ENCODE data around the gene KRTAP5-6. TPM values are rescaled to one million over a fixed set of nuclear protein-coding genes. Genes with fewer than 3 reads are reported as not detected.
"Not testable (repeated sequence)": the region's sequence is repeated elsewhere in the genome, so short reads cannot be mapped to it uniquely, and the experiment has no call there.

KRTAP5-6 gene
- total RNA-seq, 5 donors from 2014 or later (not counting 1 experiment from before 2014, with no cell fraction given): not detected

DNA sequence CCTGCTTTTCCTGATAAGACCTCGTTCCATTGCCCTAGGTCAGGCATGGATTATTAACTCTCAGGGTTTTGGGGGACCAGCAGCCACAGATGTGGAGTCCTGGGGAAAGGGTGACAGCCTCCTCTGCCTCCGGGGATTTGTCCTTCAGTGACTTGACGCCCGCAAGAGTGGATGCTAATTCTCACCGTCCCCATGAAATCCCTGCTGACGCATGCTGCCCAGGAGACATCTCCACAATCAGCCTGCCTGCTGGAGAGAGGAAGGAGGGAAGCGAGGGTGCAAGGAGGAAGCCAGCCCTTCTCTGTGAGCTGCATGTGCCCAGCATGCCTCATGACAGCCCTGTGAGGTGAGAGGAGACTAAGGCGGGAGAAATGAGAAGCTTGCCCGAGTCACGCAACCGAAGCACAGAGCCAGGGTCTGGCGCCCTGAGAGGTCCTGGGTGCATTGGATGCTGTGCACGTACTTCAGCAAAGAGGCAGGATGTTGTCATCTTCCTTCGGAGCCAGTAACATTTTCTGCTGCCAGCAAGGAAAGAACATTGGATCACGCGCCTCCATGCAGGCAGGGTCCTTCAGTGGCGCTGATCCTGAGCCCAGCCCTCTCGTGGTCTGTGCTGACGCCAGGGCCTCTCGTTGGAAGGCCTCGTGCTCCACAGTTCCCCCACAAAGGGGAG is 27.3 kb upstream of the KRTAP5-6 start:
- CTCF ChIA-PET: no interaction called here
- Histone ChIP-seq H3K27ac (ENCODE audit: low read length) (no peak overlapping the region), H3K9me3 (no peaks in the 10 kb centered on the region), H3K36me3 (ENCODE audit: control insufficient read depth in 2 of 2, extremely low read depth in 1 of 2, insufficient read depth in 1 of 2, low read length in 1 of 2) (no peaks in the 10 kb centered on the region), H3K4me3 (ENCODE audit: control insufficient read depth in 1 of 2, extremely low read depth in 1 of 2, low read length in 1 of 2) (no peak overlapping the region), H3K27me3 (replicated peaks in 1 of 2; ENCODE audit: control insufficient read depth in 2 of 2, extremely low read depth in 1 of 2, insufficient read depth in 2 of 2, low read length in 1 of 2) (peaks cover 0 to 45% of the 10 kb centered on the region in 2 experiments), H3K4me1 (ENCODE audit: control insufficient read depth in 1 of 2, extremely low read depth in 1 of 2, insufficient read depth in 2 of 2, low read length in 2 of 2) (peaks cover 0 to 4% of the 10 kb centered on the region in 2 experiments)
- Mint-ChIP-seq H3K4me3 (no peak overlapping the region), H3K9me3 (no peaks in the 10 kb centered on the region), H3K36me3 (no peaks in the 10 kb centered on the region), H3K4me1 (peaks cover 0 to 4% (median 2%) of the 10 kb centered on the region in 3 donors), H3K27me3 (peaks cover 16 to 33% of the 10 kb centered on the region in 2 donors), H3K27ac (no peak overlapping the region)
- 57% methylated on average over 19 of the region's 21 CpGs for WGBS (ENCODE audit: insufficient coverage)
- ATAC-seq (replicated peaks in 1 of 4): no peak
- DNase-seq: no peak
- POLR2A ChIA-PET: no interaction called here

DNA sequence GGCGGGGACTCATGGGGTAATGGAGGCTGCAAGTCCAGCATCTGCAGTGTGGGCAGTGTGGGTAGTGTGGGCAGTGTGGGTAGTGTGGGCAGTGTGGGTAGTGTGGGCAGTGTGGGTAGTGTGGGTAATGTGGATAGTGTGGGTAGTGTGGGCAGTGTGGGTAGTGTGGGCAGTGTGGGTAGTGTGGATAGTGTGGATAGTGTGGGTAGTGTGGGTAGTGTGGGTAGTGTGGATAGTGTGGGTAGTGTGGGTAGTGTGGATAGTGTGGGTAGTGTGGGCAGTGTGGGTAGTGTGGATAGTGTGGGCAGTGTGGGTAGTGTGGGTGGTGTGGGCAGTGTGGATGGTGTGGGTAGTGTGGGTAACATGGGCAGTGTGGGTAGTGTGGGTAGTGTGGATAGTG is 26.5 kb upstream of the KRTAP5-6 start:
- 100% methylated on average over 1 of the region's 1 CpG for WGBS (ENCODE audit: insufficient coverage)
- DNase-seq; H3K9me3 ChIP-seq; H3K4me3 Mint-ChIP-seq; H3K4me1 Mint-ChIP-seq; H3K27ac ChIP-seq (ENCODE audit: low read length); H3K36me3 Mint-ChIP-seq; H3K36me3 ChIP-seq (ENCODE audit: control insufficient read depth in 2 of 2, extremely low read depth in 1 of 2, insufficient read depth in 1 of 2, low read length in 1 of 2); H3K9me3 Mint-ChIP-seq; H3K4me1 ChIP-seq (ENCODE audit: control insufficient read depth in 1 of 2, extremely low read depth in 1 of 2, insufficient read depth in 2 of 2, low read length in 2 of 2); ATAC-seq (replicated peaks in 1 of 4); CTCF ChIA-PET; H3K4me3 ChIP-seq (ENCODE audit: control insufficient read depth in 1 of 2, extremely low read depth in 1 of 2, low read length in 1 of 2); POLR2A ChIA-PET; H3K27ac Mint-ChIP-seq: not testable (repeated sequence)
- peaks cover 0 to 48% of the 10 kb centered on the region in 2 experiments for H3K27me3 ChIP-seq (replicated peaks in 1 of 2; ENCODE audit: control insufficient read depth in 2 of 2, extremely low read depth in 1 of 2, insufficient read depth in 2 of 2, low read length in 1 of 2)
- H3K27me3 Mint-ChIP-seq: peaks cover 16 to 36% of the 10 kb centered on the region in 2 donors

DNA sequence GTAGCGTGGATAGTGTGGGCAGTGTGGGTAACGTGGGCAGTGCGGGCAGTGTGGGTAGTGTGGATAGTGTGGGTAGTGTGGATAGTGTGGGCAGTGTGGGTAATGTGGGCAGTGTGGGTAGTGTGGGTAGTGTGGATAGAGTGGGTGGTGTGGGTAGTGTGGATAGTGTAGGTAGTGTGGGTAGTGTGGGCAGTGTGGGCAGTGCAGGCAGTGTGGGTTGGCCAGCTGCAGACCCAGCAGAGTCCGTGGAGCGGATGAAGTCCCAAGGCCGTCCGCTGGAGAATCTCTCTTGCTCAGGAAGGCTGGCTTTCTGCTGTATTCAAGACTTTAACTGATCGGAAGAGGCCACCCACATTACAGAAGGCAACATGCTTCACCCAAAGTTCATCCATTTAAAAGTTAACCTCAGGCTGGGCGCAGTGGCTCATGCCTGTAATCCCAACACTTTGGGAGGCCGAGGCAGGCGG is 26.1 kb upstream of the KRTAP5-6 start:
- CTCF ChIA-PET: no interaction called here
- Histone ChIP-seq H3K4me3 (ENCODE audit: control insufficient read depth in 1 of 2, extremely low read depth in 1 of 2, low read length in 1 of 2) (no peak overlapping the region), H3K27ac (ENCODE audit: low read length) (no peak overlapping the region), H3K36me3 (ENCODE audit: control insufficient read depth in 2 of 2, extremely low read depth in 1 of 2, insufficient read depth in 1 of 2, low read length in 1 of 2) (no peaks in the 10 kb centered on the region), H3K4me1 (ENCODE audit: control insufficient read depth in 1 of 2, extremely low read depth in 1 of 2, insufficient read depth in 2 of 2, low read length in 2 of 2) (peaks cover 0 to 4% of the 10 kb centered on the region in 2 experiments), H3K27me3 (replicated peaks in 1 of 2; ENCODE audit: control insufficient read depth in 2 of 2, extremely low read depth in 1 of 2, insufficient read depth in 2 of 2, low read length in 1 of 2) (peaks cover 0 to 48% of the 10 kb centered on the region in 2 experiments), H3K9me3 (no peaks in the 10 kb centered on the region)
- Mint-ChIP-seq H3K9me3 (no peaks in the 10 kb centered on the region), H3K27me3 (peaks cover 20 to 39% of the 10 kb centered on the region in 2 donors), H3K36me3 (no peaks in the 10 kb centered on the region), H3K4me3 (no peak overlapping the region), H3K27ac (no peak overlapping the region), H3K4me1 (peaks cover 0 to 4% (median 2%) of the 10 kb centered on the region in 3 donors)
- no peak for ATAC-seq (replicated peaks in 1 of 4)
- WGBS (ENCODE audit: insufficient coverage): 60% methylated on average over 5 of the region's 11 CpGs
- DNase-seq: no peak
- POLR2A ChIA-PET: no interaction called here

DNA sequence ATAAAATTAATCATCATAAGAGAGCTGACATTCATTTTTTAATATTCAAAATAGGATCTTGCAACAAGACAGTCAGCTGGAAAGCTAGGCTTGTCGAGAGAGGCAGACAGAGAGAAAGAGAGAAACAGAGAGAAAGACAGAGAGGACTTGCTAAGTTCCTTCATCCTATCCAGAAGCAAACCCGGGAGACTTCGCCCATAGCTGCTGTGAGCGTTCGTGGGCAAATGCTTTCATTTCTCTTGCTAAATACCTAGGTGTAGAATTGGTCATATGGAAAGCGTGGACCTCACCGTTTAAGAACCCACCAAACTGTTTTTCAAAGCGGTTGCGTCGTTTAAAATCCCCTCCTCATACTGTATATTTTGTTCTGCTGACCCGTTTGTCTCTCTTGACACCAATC is 25.3 kb upstream of the KRTAP5-6 start:
- Histone ChIP-seq H3K27ac (ENCODE audit: low read length) (no peak overlapping the region), H3K4me3 (ENCODE audit: control insufficient read depth in 1 of 2, extremely low read depth in 1 of 2, low read length in 1 of 2) (no peak overlapping the region), H3K9me3 (no peaks in the 10 kb centered on the region), H3K27me3 (replicated peaks in 1 of 2; ENCODE audit: control insufficient read depth in 2 of 2, extremely low read depth in 1 of 2, insufficient read depth in 2 of 2, low read length in 1 of 2) (peaks cover 0 to 48% of the 10 kb centered on the region in 2 experiments), H3K4me1 (ENCODE audit: control insufficient read depth in 1 of 2, extremely low read depth in 1 of 2, insufficient read depth in 2 of 2, low read length in 2 of 2) (peaks cover 0 to 4% of the 10 kb centered on the region in 2 experiments), H3K36me3 (ENCODE audit: control insufficient read depth in 2 of 2, extremely low read depth in 1 of 2, insufficient read depth in 1 of 2, low read length in 1 of 2) (no peaks in the 10 kb centered on the region)
- CTCF ChIA-PET: no interaction called here
- Mint-ChIP-seq H3K27ac (no peak overlapping the region), H3K4me1 (peaks cover 0 to 4% (median 2%) of the 10 kb centered on the region in 3 donors), H3K36me3 (no peaks in the 10 kb centered on the region), H3K4me3 (no peak overlapping the region), H3K27me3 (peaks cover 25 to 44% of the 10 kb centered on the region in 2 donors), H3K9me3 (no peaks in the 10 kb centered on the region)
- no peak for DNase-seq
- ATAC-seq (replicated peaks in 1 of 4): no peak
- POLR2A ChIA-PET: no interaction called here
- 60% methylated on average over 4 of the region's 11 CpGs for WGBS (ENCODE audit: insufficient coverage)

DNA sequence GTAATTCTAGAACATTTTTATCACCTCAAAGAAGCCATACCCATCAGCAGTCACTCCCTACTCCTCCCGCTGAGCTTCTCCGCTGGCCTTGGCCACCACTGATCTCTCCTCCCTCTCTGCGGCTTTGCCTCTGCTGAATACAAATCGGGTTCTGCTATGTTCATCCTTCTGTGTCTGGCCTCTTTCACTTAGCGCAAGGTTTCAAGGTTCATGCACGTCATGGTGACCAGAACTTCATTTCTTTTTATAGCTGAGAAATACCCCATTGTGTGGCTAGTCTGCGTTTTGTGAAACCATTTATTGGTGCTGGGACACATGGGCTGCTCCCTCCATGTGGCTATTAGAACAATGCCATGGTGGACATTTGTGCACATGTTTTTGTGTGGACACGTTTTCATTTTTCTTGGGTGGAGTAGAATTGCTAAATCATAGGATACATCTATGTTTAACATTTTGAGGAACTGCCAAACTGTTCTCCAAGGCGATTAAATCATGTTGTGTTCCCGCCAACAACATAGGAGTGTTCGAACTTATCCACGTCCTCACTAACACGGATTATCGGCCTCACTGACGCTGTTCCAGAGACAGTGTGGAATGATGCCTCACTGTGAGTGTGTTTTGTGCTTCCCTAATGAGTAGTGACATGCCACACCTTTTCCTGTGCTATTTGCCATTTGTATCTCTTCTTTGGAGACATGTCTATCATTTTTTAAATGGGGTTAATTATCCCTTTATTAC is 24.2 kb upstream of the KRTAP5-6 start:
- ChIA-PET POLR2A (no interaction called here), CTCF (interaction anchor here in 1 of 2 donors (1.0 to 1.3 kb wide), 2 partner anchors 20 to 46 kb away, joined by 3 read pairs; no protein-coding TSS in a partner anchor)
- Mint-ChIP-seq H3K9me3 (no peaks in the 10 kb centered on the region), H3K27ac (no peak overlapping the region), H3K27me3 (peaks cover 30 to 47% of the 10 kb centered on the region in 2 donors), H3K36me3 (no peaks in the 10 kb centered on the region), H3K4me3 (no peak overlapping the region), H3K4me1 (peaks cover 0 to 4% (median 2%) of the 10 kb centered on the region in 3 donors)
- ATAC-seq (replicated peaks in 1 of 4): no peak
- Histone ChIP-seq H3K27me3 (replicated peaks in 1 of 2; ENCODE audit: control insufficient read depth in 2 of 2, extremely low read depth in 1 of 2, insufficient read depth in 2 of 2, low read length in 1 of 2) (peaks cover 0 to 45% of the 10 kb centered on the region in 2 experiments), H3K4me1 (ENCODE audit: control insufficient read depth in 1 of 2, extremely low read depth in 1 of 2, insufficient read depth in 2 of 2, low read length in 2 of 2) (peaks cover 0 to 4% of the 10 kb centered on the region in 2 experiments), H3K36me3 (ENCODE audit: control insufficient read depth in 2 of 2, extremely low read depth in 1 of 2, insufficient read depth in 1 of 2, low read length in 1 of 2) (no peaks in the 10 kb centered on the region), H3K4me3 (ENCODE audit: control insufficient read depth in 1 of 2, extremely low read depth in 1 of 2, low read length in 1 of 2) (no peak overlapping the region), H3K9me3 (no peaks in the 10 kb centered on the region), H3K27ac (ENCODE audit: low read length) (no peak overlapping the region)
- DNase-seq: no peak
- 90% methylated on average over 13 of the region's 15 CpGs for WGBS (ENCODE audit: insufficient coverage)

DNA sequence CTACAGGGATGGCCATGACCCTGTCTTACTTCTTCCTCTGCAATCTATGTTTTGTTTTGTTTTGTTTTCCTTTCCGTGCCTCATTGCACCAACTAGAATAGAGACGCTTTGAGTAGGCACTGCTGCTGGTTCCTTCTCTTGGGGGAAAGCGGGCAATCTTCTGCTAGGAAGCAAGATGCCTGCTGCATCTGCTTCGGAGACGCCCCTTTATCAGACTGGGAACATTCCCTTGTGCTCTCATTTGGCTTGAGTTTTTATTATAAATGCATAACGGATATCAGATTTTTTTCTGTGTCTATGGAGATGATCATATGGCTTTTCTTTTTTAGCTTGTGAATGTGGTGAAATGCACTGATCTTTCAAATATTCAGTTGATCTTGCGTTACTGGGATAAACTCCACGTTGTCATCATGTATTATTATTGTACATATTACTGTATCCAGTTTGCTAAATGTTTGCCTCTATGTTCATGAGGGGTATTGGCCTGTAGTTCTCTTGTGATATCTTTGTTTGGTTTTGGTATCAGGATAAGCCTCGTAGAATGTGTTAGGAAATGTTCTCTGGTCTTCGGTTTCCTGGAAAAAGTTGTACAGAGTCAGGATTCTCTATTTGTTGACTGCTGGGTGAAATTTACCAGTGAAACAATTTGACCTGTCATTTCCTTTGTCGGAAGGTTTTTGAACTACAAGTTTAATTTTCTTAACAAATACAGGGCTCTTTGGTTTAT is 23.4 kb upstream of the KRTAP5-6 start:
- peaks cover 0 to 4% of the 10 kb centered on the region in 2 experiments for H3K4me1 ChIP-seq (ENCODE audit: control insufficient read depth in 1 of 2, extremely low read depth in 1 of 2, insufficient read depth in 2 of 2, low read length in 2 of 2)
- H3K36me3 Mint-ChIP-seq: no peaks in the 10 kb centered on the region
- DNase-seq (no peak), ATAC-seq (replicated peaks in 1 of 4) (no peak)
- H3K9me3 ChIP-seq: no peaks in the 10 kb centered on the region
- no peak overlapping the region for H3K4me3 ChIP-seq (ENCODE audit: control insufficient read depth in 1 of 2, extremely low read depth in 1 of 2, low read length in 1 of 2)
- H3K9me3 Mint-ChIP-seq: no peaks in the 10 kb centered on the region
- H3K4me3 Mint-ChIP-seq: no peak overlapping the region
- H3K27me3 ChIP-seq (replicated peaks in 1 of 2; ENCODE audit: control insufficient read depth in 2 of 2, extremely low read depth in 1 of 2, insufficient read depth in 2 of 2, low read length in 1 of 2): peaks cover 0 to 45% of the 10 kb centered on the region in 2 experiments
- 74% methylated on average over 8 of the region's 11 CpGs for WGBS (ENCODE audit: insufficient coverage)
- H3K36me3 ChIP-seq (ENCODE audit: control insufficient read depth in 2 of 2, extremely low read depth in 1 of 2, insufficient read depth in 1 of 2, low read length in 1 of 2): no peaks in the 10 kb centered on the region
- POLR2A ChIA-PET: no interaction called here
- H3K27me3 Mint-ChIP-seq: peaks cover 25 to 45% of the 10 kb centered on the region in 2 donors
- H3K27ac ChIP-seq (ENCODE audit: low read length): no peak overlapping the region
- H3K27ac Mint-ChIP-seq: no peak overlapping the region
- CTCF ChIA-PET: interaction anchor here in 1 of 2 donors (1.0 to 1.3 kb wide), 2 partner anchors 21 to 45 kb away, joined by 3 read pairs; no protein-coding TSS in a partner anchor
- H3K4me1 Mint-ChIP-seq: peaks cover 0 to 4% (median 2%) of the 10 kb centered on the region in 3 donors

Measured in T-cell (primary cell).